HUES64 (cell line): ENCODE data around the gene ARRDC2.

ENCODE experiments used
- H3K27ac ChIP-seq: 2 replicates; pipeline ENCODE4 v1.7.0; 2013; ENCODE audit warnings: low read depth, low read length, inconsistent platforms
- H3K27me3 ChIP-seq: 2 replicates; pipeline ENCODE4 v1.6.1; 2013; ENCODE audit warnings: mild to moderate bottlenecking, low read length; ENCODE audit not compliant: insufficient read depth
- H3K36me3 ChIP-seq: 2 replicates; pipeline ENCODE4 v1.6.1; 2013; ENCODE audit warnings: mild to moderate bottlenecking, low read length; ENCODE audit not compliant: insufficient read depth
- H3K4me1 ChIP-seq: 2 replicates; pipeline ENCODE4 v1.6.1; 2013; ENCODE audit warnings: mild to moderate bottlenecking, low read length, moderate library complexity; ENCODE audit not compliant: insufficient read depth
- H3K4me3 ChIP-seq: 2 replicates; pipeline ENCODE4 v1.5.1; 2013; ENCODE audit warnings: mild to moderate bottlenecking, low read length, moderate library complexity
- H3K9ac ChIP-seq: 2 replicates; pipeline ENCODE4 v1.6.1; 2013; ENCODE audit warnings: mild to moderate bottlenecking, low read depth, low read length
- H3K9me3 ChIP-seq: 2 replicates; pipeline ENCODE4 v1.6.1; 2013; ENCODE audit warnings: low read depth, low read length; ENCODE audit not compliant: insufficient read depth
- WGBS: fragments of 150-250, 120-280 bp; methylation state at CpG from one replicate; pipeline ENCODE4 v1.1.7; 2013; ENCODE audit warnings: missing lambda C conversion rate; 5-methylcytosine and 5-hydroxymethylcytosine counted together

ARRDC2 gene

GRCh38 chr19:18063463-18063862 is 55.5 kb downstream of the ARRDC2 start:
- 45% methylated on average over 5 of the region's 5 CpGs for WGBS
- H3K4me3 ChIP-seq: no peak overlapping the region
- H3K27ac ChIP-seq: no peak overlapping the region
- no peak overlapping the region for H3K9ac ChIP-seq
- H3K27me3 ChIP-seq: no peaks in the 10 kb centered on the region
- H3K9me3 ChIP-seq: no peaks in the 10 kb centered on the region
- no peaks in the 10 kb centered on the region for H3K36me3 ChIP-seq
- no peaks in the 10 kb centered on the region for H3K4me1 ChIP-seq
